Trophoblast cell (in vitro differentiated cells and primary cell): ENCODE measurements around the gene MIB1.

Experiments
- DNase-seq, 2 donors: peaks; one replicate each; pipeline ENCODE4 v3.0.0-alpha.2; 2016
- H2AFZ ChIP-seq: 2 replicates; pipeline ENCODE4 v1.6.1; 2013; ENCODE audit warnings: low read length, moderate library complexity, mild to moderate bottlenecking; ENCODE audit not compliant: insufficient read depth, poor library complexity
- H2AK5ac ChIP-seq: 2 replicates; pipeline ENCODE4 v1.6.1; 2013; ENCODE audit warnings: mild to moderate bottlenecking, low read length
- H2BK120ac ChIP-seq: 2 replicates; pipeline ENCODE4 v1.6.1; 2013; ENCODE audit warnings: low read length, mild to moderate bottlenecking, moderate library complexity; ENCODE audit not compliant: insufficient read depth, poor library complexity
- H2BK12ac ChIP-seq: 2 replicates; pipeline ENCODE4 v1.6.1; 2013; ENCODE audit warnings: mild to moderate bottlenecking, low read length, moderate library complexity
- H2BK5ac ChIP-seq: 2 replicates; pipeline ENCODE4 v1.6.1; 2013; ENCODE audit warnings: low read length, low read depth, moderate library complexity, mild to moderate bottlenecking; ENCODE audit not compliant: poor library complexity
- H3K14ac ChIP-seq: 2 replicates; pipeline ENCODE4 v1.6.1; 2013; ENCODE audit warnings: mild to moderate bottlenecking, low read length
- H3K18ac ChIP-seq: 2 replicates; pipeline ENCODE4 v1.6.1; 2013; ENCODE audit warnings: mild to moderate bottlenecking, low read length
- H3K23ac ChIP-seq: 2 replicates; pipeline ENCODE4 v1.6.1; 2013; ENCODE audit warnings: low read length
- H3K27ac ChIP-seq: 2 replicates; pipeline ENCODE4 v1.5.1; 2013; ENCODE audit warnings: low read depth, mild to moderate bottlenecking, inconsistent platforms, low read length, moderate library complexity
- H3K27me3 ChIP-seq: 2 replicates; pipeline ENCODE4 v1.6.1; 2013; ENCODE audit warnings: inconsistent platforms, mild to moderate bottlenecking, low read length, moderate library complexity; ENCODE audit not compliant: insufficient read depth
- H3K36me3 ChIP-seq, 2 experiments: 1 replicate in 1 of 2; 2 replicates in 1 of 2; pipeline ENCODE4 v1.6.1; 2013; ENCODE audit warnings: low read length in 2 of 2, mild to moderate bottlenecking in 2 of 2, moderate library complexity in 1 of 2; ENCODE audit not compliant: insufficient read depth in 2 of 2, control insufficient read depth in 1 of 2
- H3K4ac ChIP-seq: 2 replicates; pipeline ENCODE4 v1.6.1; 2013; ENCODE audit warnings: low read depth, mild to moderate bottlenecking, low read length, moderate library complexity
- H3K4me1 ChIP-seq, 2 experiments: 1 replicate in 1 of 2; 2 replicates in 1 of 2; pipeline ENCODE4 v1.6.1; 2013; ENCODE audit warnings: low read length in 2 of 2, mild to moderate bottlenecking in 2 of 2, moderate library complexity in 1 of 2; ENCODE audit not compliant: insufficient read depth in 2 of 2, control insufficient read depth in 1 of 2
- H3K4me2 ChIP-seq: 2 replicates; pipeline ENCODE4 v1.6.1; 2013; ENCODE audit warnings: inconsistent platforms, mild to moderate bottlenecking, low read length, moderate library complexity
- H3K4me3 ChIP-seq: 2 replicates; pipeline ENCODE4 v1.5.1; 2013; ENCODE audit warnings: mild to moderate bottlenecking, low read depth, low read length, inconsistent platforms
- H3K79me1 ChIP-seq: one replicate; pipeline ENCODE4 v1.6.1; 2013; ENCODE audit warnings: low read length
- H3K79me2 ChIP-seq: 2 replicates; pipeline ENCODE4 v1.6.1; 2013; ENCODE audit warnings: low read length, mild to moderate bottlenecking; ENCODE audit not compliant: control insufficient read depth, insufficient read depth, poor library complexity
- H3K9ac ChIP-seq: 2 replicates; pipeline ENCODE4 v1.6.1; 2013; ENCODE audit warnings: mild to moderate bottlenecking, low read length
- H3K9me3 ChIP-seq: 2 replicates; pipeline ENCODE4 v1.6.1; 2013; ENCODE audit warnings: low read depth, mild to moderate bottlenecking, control low read depth, inconsistent platforms, low read length; ENCODE audit not compliant: insufficient read depth
- H4K12ac ChIP-seq: 2 replicates; pipeline ENCODE4 v1.6.1; 2013; ENCODE audit warnings: low read depth, mild to moderate bottlenecking, low read length, moderate library complexity
- H4K8ac ChIP-seq: 2 replicates; pipeline ENCODE4 v1.6.1; 2013; ENCODE audit warnings: low read depth, mild to moderate bottlenecking, low read length, moderate library complexity
- H4K91ac ChIP-seq: one replicate; pipeline ENCODE4 v1.6.1; 2013; ENCODE audit warnings: low read depth, mild to moderate bottlenecking, low read length, moderate library complexity
- WGBS: extraction: QIAGEN DNeasy Blood & Tissue Kit; methylation state at CpG from one replicate; pipeline ENCODE4 v1.1.7; 2013; ENCODE audit warnings: missing lambda C conversion rate; ENCODE audit not compliant: insufficient read length, insufficient coverage; ENCODE audit errors: extremely low coverage; 5-methylcytosine and 5-hydroxymethylcytosine counted together

Gene MIB1

GRCh38 chr18:21702602-21703001, 38.0 kb upstream of the MIB1 start:
- peaks cover 8% of the 10 kb centered on the region for H3K79me1 ChIP-seq
- no peak overlapping the region for H3K4ac ChIP-seq
- WGBS: 100% methylated on average over 2 of the region's 5 CpGs
- H3K4me1 ChIP-seq: peaks cover 0 to 2% of the 10 kb centered on the region in 2 experiments
- no peak overlapping the region for H3K4me2 ChIP-seq
- no peak overlapping the region for H2BK5ac ChIP-seq
- H2BK12ac ChIP-seq: no peak overlapping the region
- no peak overlapping the region for H3K9ac ChIP-seq
- H3K36me3 ChIP-seq: peaks cover 4% of the 10 kb centered on the region in 2 experiments
- H4K91ac ChIP-seq: no peak overlapping the region
- no peak overlapping the region for H2AK5ac ChIP-seq
- H3K4me3 ChIP-seq: no peak overlapping the region
- peaks cover 4% of the 10 kb centered on the region for H3K79me2 ChIP-seq
- no peak overlapping the region for H2BK120ac ChIP-seq
- no peak overlapping the region for H3K27ac ChIP-seq
- no peak overlapping the region for H3K14ac ChIP-seq
- no peak overlapping the region for H3K18ac ChIP-seq
- no peak overlapping the region for H4K12ac ChIP-seq
- H3K23ac ChIP-seq: no peak overlapping the region
- H4K8ac ChIP-seq: no peak overlapping the region
- DNase-seq: no peak
- peaks cover 5% of the 10 kb centered on the region for H3K9me3 ChIP-seq
- H2AFZ ChIP-seq: no peak overlapping the region
- H3K27me3 ChIP-seq: no peaks in the 10 kb centered on the region

GRCh38 chr18:21703241-21703820, 37.3 kb upstream of the MIB1 start:
- H3K27ac ChIP-seq: peak overlapping the region; percentile 21
- peak overlapping the region; percentile 86 for H3K4me3 ChIP-seq
- H4K8ac ChIP-seq: peak overlapping the region; percentile 82
- H3K27me3 ChIP-seq: no peaks in the 10 kb centered on the region
- H3K4ac ChIP-seq: no peak overlapping the region
- no CpG with 5 or more reads among the region's 17 CpGs for WGBS
- no peak overlapping the region for H4K91ac ChIP-seq
- no peak overlapping the region for H2BK120ac ChIP-seq
- no peak overlapping the region for H2BK5ac ChIP-seq
- peaks cover 4% of the 10 kb centered on the region in 2 experiments for H3K36me3 ChIP-seq
- peak overlapping the region; percentile 70 for H3K9ac ChIP-seq
- peak overlapping the region; percentile 22 for H4K12ac ChIP-seq
- peaks cover 4% of the 10 kb centered on the region for H3K79me2 ChIP-seq
- no peak overlapping the region for H3K23ac ChIP-seq
- peak overlapping the region; percentile 69 for H3K4me2 ChIP-seq
- H3K18ac ChIP-seq: no peak overlapping the region
- peak; percentile 12 to 53 for DNase-seq
- peaks cover 0 to 2% of the 10 kb centered on the region in 2 experiments for H3K4me1 ChIP-seq
- H2AFZ ChIP-seq: peak overlapping the region; percentile 72
- no peak overlapping the region for H2BK12ac ChIP-seq
- H2AK5ac ChIP-seq: no peak overlapping the region
- H3K79me1 ChIP-seq: peaks cover 8% of the 10 kb centered on the region
- H3K14ac ChIP-seq: peak overlapping the region; percentile 87
- peaks cover 5% of the 10 kb centered on the region for H3K9me3 ChIP-seq

GRCh38 chr18:21704603-21705364, 35.8 kb upstream of the MIB1 start, which contains the start of gene ABHD3:
TSS of gene ABHD3 (minus strand) at chr18:21704774. CDS start at chr18:21704665, 109 bp downstream.
- Histone ChIP-seq H3K79me2 (peaks cover 4% of the 10 kb centered on the region), H3K4ac (peak within 1 kb of the TSS; percentile 35), H3K27ac (peak within 1 kb of the TSS; percentile 74), H3K27me3 (no peaks in the 10 kb centered on the region), H4K12ac (peak within 1 kb of the TSS; percentile 73), H4K8ac (peak within 1 kb of the TSS; percentile 82), H2AK5ac (no peak within 1 kb of the TSS), H3K4me2 (peak within 1 kb of the TSS; percentile 69), H3K4me1 (peaks cover 0 to 2% of the 10 kb centered on the region in 2 experiments), H2AFZ (peak within 1 kb of the TSS; percentile 87), H3K79me1 (peaks cover 8% of the 10 kb centered on the region), H3K4me3 (peak within 1 kb of the TSS; percentile 86), H2BK5ac (peak within 1 kb of the TSS; percentile 41), H2BK120ac (peak within 1 kb of the TSS; percentile 53), H3K36me3 (peaks cover 3 to 4% of the 10 kb centered on the region in 2 experiments), H3K9me3 (peaks cover 5% of the 10 kb centered on the region), H4K91ac (peak within 1 kb of the TSS; percentile 9), H3K9ac (peak within 1 kb of the TSS; percentile 78), H3K23ac (no peak within 1 kb of the TSS), H3K18ac (peak within 1 kb of the TSS; percentile 0), H3K14ac (peak within 1 kb of the TSS; percentile 87), H2BK12ac (no peak within 1 kb of the TSS)
- no CpG with 5 or more reads among the region's 60 CpGs for WGBS
- peak; percentile 96 for DNase-seq

- no peak overlapping the region for H4K12ac ChIP-seq
- H3K4me1 ChIP-seq: peaks cover 0 to 2% of the 10 kb centered on the region in 2 experiments
- DNase-seq: no peak
- no peak overlapping the region for H3K9ac ChIP-seq
- no peak overlapping the region for H3K4me3 ChIP-seq
- H3K79me1 ChIP-seq: peaks cover 8% of the 10 kb centered on the region
- H3K27ac ChIP-seq: no peak overlapping the region
- H3K79me2 ChIP-seq: peaks cover 4% of the 10 kb centered on the region
- no peak overlapping the region for H3K18ac ChIP-seq
- H2BK12ac ChIP-seq: no peak overlapping the region
- no peak overlapping the region for H4K91ac ChIP-seq
- no peak overlapping the region for H2BK5ac ChIP-seq
- H3K36me3 ChIP-seq: peaks cover 0 to 4% of the 10 kb centered on the region in 2 experiments
- H4K8ac ChIP-seq: no peak overlapping the region
- WGBS: no CpG with 5 or more reads among the region's 28 CpGs
- H2AFZ ChIP-seq: no peak overlapping the region
- no peak overlapping the region for H3K23ac ChIP-seq
- H3K27me3 ChIP-seq: no peaks in the 10 kb centered on the region
- H3K4me2 ChIP-seq: no peak overlapping the region
- peaks cover 5% of the 10 kb centered on the region for H3K9me3 ChIP-seq
- H3K4ac ChIP-seq: no peak overlapping the region
- H3K14ac ChIP-seq: no peak overlapping the region
- no peak overlapping the region for H2BK120ac ChIP-seq
- no peak overlapping the region for H2AK5ac ChIP-seq
These were observed 34.2 kb upstream of the MIB1 start for GRCh38 chr18:21706386-21706865.
